8988T (cell line): Measurements from ENCODE around the gene TOLLIP.
A peak's percentile ranks its signal among the peaks of the same experiment; 100 is the strongest.
"Not testable (repeated sequence)": the region's sequence is repeated elsewhere in the genome, so short reads cannot be mapped to it uniquely, and the experiment has no call there.

Experiments
- DNase-seq: peaks from one replicate; pipeline ENCODE4 v3.0.0; 2011

Gene TOLLIP

GRCh38 chr11:1261241-1262071 lies 48.0 kb downstream of the TOLLIP start:
- no peak for DNase-seq

GRCh38 chr11:1260620-1261019 lies 48.8 kb downstream of the TOLLIP start:
- no peak for DNase-seq

- DNase-seq, result peak; percentile 82
Measured at GRCh38 chr11:1260023-1260501, 49.4 kb downstream of the TOLLIP start.

GRCh38 chr11:1259561-1259960 lies 49.9 kb downstream of the TOLLIP start:
- no peak for DNase-seq

- no peak for DNase-seq
Measured at GRCh38 chr11:1259076-1259461, 50.4 kb downstream of the TOLLIP start.

GRCh38 chr11:1258401-1259075 lies 50.9 kb downstream of the TOLLIP start:
- no peak for DNase-seq

- no peak for DNase-seq
Measured at GRCh38 chr11:1257916-1258315, 51.5 kb downstream of the TOLLIP start.

GRCh38 chr11:1257366-1257765 lies 52.1 kb downstream of the TOLLIP start:
- no peak for DNase-seq

GRCh38 chr11:1256257-1257045 lies 53.0 kb downstream of the TOLLIP start:
- peak; percentile 62 for DNase-seq

- DNase-seq, result no peak
Measured at GRCh38 chr11:1255151-1255550, 54.3 kb downstream of the TOLLIP start.

- DNase-seq, result no peak
Measured at GRCh38 chr11:1254733-1255132, 54.7 kb downstream of the TOLLIP start.

- DNase-seq, result no peak
Measured at GRCh38 chr11:1254086-1254648, 55.3 kb downstream of the TOLLIP start.

GRCh38 chr11:1253103-1253485 lies 56.3 kb downstream of the TOLLIP start:
- no peak for DNase-seq

GRCh38 chr11:1252371-1253102 lies 56.9 kb downstream of the TOLLIP start:
- no peak for DNase-seq

- no peak for DNase-seq
Measured at GRCh38 chr11:1251236-1251770, 58.1 kb downstream of the TOLLIP start.

GRCh38 chr11:1250411-1250810 lies 59.0 kb downstream of the TOLLIP start:
- not testable (repeated sequence) for DNase-seq

GRCh38 chr11:1248951-1249350 lies 60.5 kb downstream of the TOLLIP start:
- not testable (repeated sequence) for DNase-seq

GRCh38 chr11:1247026-1247425 lies 62.4 kb downstream of the TOLLIP start:
- DNase-seq, result not testable (repeated sequence)

- not testable (repeated sequence) for DNase-seq
Measured at GRCh38 chr11:1246301-1246700, 63.1 kb downstream of the TOLLIP start.

GRCh38 chr11:1245717-1246116 lies 63.7 kb downstream of the TOLLIP start:
- DNase-seq, result not testable (repeated sequence)

GRCh38 chr11:1244557-1244956 lies 64.9 kb downstream of the TOLLIP start:
- DNase-seq, result not testable (repeated sequence)

- not testable (repeated sequence) for DNase-seq
Measured at GRCh38 chr11:1243521-1243920, 65.9 kb downstream of the TOLLIP start.
